GM19468 (cell line): ENCODE results near the gene ULK1.

Experiments
- ATAC-seq: cut with Tn5 transposase; IDR thresholded peaks from one replicate; pipeline ENCODE4 v1.9.1; 2021; ENCODE audit warnings: mild to moderate bottlenecking, moderate library complexity, moderate number of reproducible peaks; ENCODE audit not compliant: unreplicated experiment; ENCODE audit errors: extremely low read depth

ULK1 gene

GRCh38 chr12:131905081-131905629, 10.7 kb downstream of the ULK1 start:
- no peak for ATAC-seq

GRCh38 chr12:131905630-131906091, 11.2 kb downstream of the ULK1 start:
- no peak for ATAC-seq

- no peak for ATAC-seq
These were observed 13.1 kb downstream of the ULK1 start for GRCh38 chr12:131907379-131908091.

- no peak for ATAC-seq
These were observed 14.0 kb downstream of the ULK1 start for GRCh38 chr12:131908092-131909080.

GRCh38 chr12:131909081-131909751, 14.8 kb downstream of the ULK1 start:
- ATAC-seq: no peak

GRCh38 chr12:131909752-131910219, 15.4 kb downstream of the ULK1 start:
- no peak for ATAC-seq

- no peak for ATAC-seq
These were observed 16.0 kb downstream of the ULK1 start for GRCh38 chr12:131910302-131911027.

GRCh38 chr12:131911028-131911650, 16.7 kb downstream of the ULK1 start:
- no peak for ATAC-seq

GRCh38 chr12:131911851-131912477, 17.5 kb downstream of the ULK1 start:
- ATAC-seq: no peak

- ATAC-seq: no peak
These were observed 18.3 kb downstream of the ULK1 start for GRCh38 chr12:131912518-131913274.

GRCh38 chr12:131913666-131914065, 19.2 kb downstream of the ULK1 start:
- ATAC-seq: no peak

- ATAC-seq: no peak
These were observed 19.8 kb downstream of the ULK1 start for GRCh38 chr12:131914179-131914702.

GRCh38 chr12:131915000-131915689, 20.7 kb downstream of the ULK1 start:
- ATAC-seq: no peak

GRCh38 chr12:131915823-131916222, 21.4 kb downstream of the ULK1 start:
- no peak for ATAC-seq

GRCh38 chr12:131916306-131917138, 22.1 kb downstream of the ULK1 start:
- ATAC-seq: no peak

- ATAC-seq: no peak
These were observed 22.8 kb downstream of the ULK1 start for GRCh38 chr12:131917139-131917710.
